NCI-H774 (cell line): ENCODE measurements around the gene CPLX1.
"Not testable (repeated sequence)": the region's sequence is repeated elsewhere in the genome, so short reads cannot be mapped to it uniquely, and the experiment has no call there.

Experiments used
- DNase-seq: peaks from one replicate; lab custom pipeline; 2025; lab: John Stamatoyannopoulos, UW

The CPLX1 gene

GRCh38 chr4:754221-755120 lies 71.5 kb downstream of the CPLX1 start:
- DNase-seq = no peak

- DNase-seq = not testable (repeated sequence)
Measured at GRCh38 chr4:753186-753585, 72.7 kb downstream of the CPLX1 start.

- no peak for DNase-seq
Measured at GRCh38 chr4:752196-752861, 73.6 kb downstream of the CPLX1 start.

- DNase-seq = no peak
Measured at GRCh38 chr4:751676-752075, 74.3 kb downstream of the CPLX1 start.

- DNase-seq = no peak
Measured at GRCh38 chr4:749698-750666, 75.9 kb downstream of the CPLX1 start.

GRCh38 chr4:748461-748860 lies 77.5 kb downstream of the CPLX1 start:
- no peak for DNase-seq

GRCh38 chr4:747546-748170 lies 78.3 kb downstream of the CPLX1 start:
- DNase-seq = no peak

GRCh38 chr4:744212-744841 lies 81.6 kb downstream of the CPLX1 start:
- no peak for DNase-seq

- DNase-seq = no peak
Measured at GRCh38 chr4:743463-744211, 82.3 kb downstream of the CPLX1 start.

GRCh38 chr4:742742-743311 lies 83.1 kb downstream of the CPLX1 start:
- DNase-seq = peak; percentile 5

GRCh38 chr4:742096-742741 lies 83.7 kb downstream of the CPLX1 start:
- DNase-seq = no peak

- no peak for DNase-seq
Measured at GRCh38 chr4:740656-741282, 85.2 kb downstream of the CPLX1 start.

- DNase-seq = no peak
Measured at GRCh38 chr4:740011-740410, 85.9 kb downstream of the CPLX1 start.

GRCh38 chr4:739569-739968 lies 86.4 kb downstream of the CPLX1 start:
- no peak for DNase-seq

- DNase-seq = no peak
Measured at GRCh38 chr4:738781-739280, 87.1 kb downstream of the CPLX1 start.

- DNase-seq = not testable (repeated sequence)
Measured at GRCh38 chr4:736561-736960, 89.4 kb downstream of the CPLX1 start.

GRCh38 chr4:735583-735982 lies 90.3 kb downstream of the CPLX1 start:
- DNase-seq = no peak
